ENCODE measurements around the gene KRTAP4-12. TPM values are rescaled to one million over a fixed set of nuclear protein-coding genes. Genes with fewer than 3 reads are reported as not detected.
"Not testable (repeated sequence)": the region's sequence is repeated elsewhere in the genome, so short reads cannot be mapped to it uniquely, and the experiment has no call there.

KRTAP4-12 gene
- total RNA-seq: not detected

- not testable (repeated sequence) for DNase-seq; ATAC-seq (replicated peaks in 1 of 2); H3K27ac Mint-ChIP-seq; H3K9me3 Mint-ChIP-seq; H3K36me3 Mint-ChIP-seq (ENCODE audit: insufficient read depth in 2 of 2); H3K27me3 Mint-ChIP-seq (ENCODE audit: low read depth)
- H3K4me1 Mint-ChIP-seq (ENCODE audit: low read depth): peaks cover 33% of the 10 kb centered on the region
- peak within 1 kb of the TSS; percentile 2 to 18 for H3K4me3 Mint-ChIP-seq
These were observed at the start of gene KRTAP4-12 for GRCh38 chr17:41123991-41124371. TSS of gene KRTAP4-12 (minus strand) at chr17:41124182. CDS start at chr17:41124122, 60 bp downstream.

- DNase-seq (no peak), ATAC-seq (replicated peaks in 1 of 2) (no peak)
- no peaks in the 10 kb centered on the region for H3K4me1 Mint-ChIP-seq (ENCODE audit: low read depth)
- no peak overlapping the region for H3K27ac Mint-ChIP-seq
- H3K27me3 Mint-ChIP-seq (ENCODE audit: low read depth): peaks cover 5% of the 10 kb centered on the region
- H3K4me3 Mint-ChIP-seq: no peak overlapping the region
- H3K9me3 Mint-ChIP-seq: no peaks in the 10 kb centered on the region
- H3K36me3 Mint-ChIP-seq (ENCODE audit: insufficient read depth in 2 of 2): no peaks in the 10 kb centered on the region
These were observed 47.9 kb upstream of the KRTAP4-12 start for GRCh38 chr17:41171886-41172285.

- no peak for DNase-seq
- no peaks in the 10 kb centered on the region for H3K4me1 Mint-ChIP-seq (ENCODE audit: low read depth)
- no peak for ATAC-seq (replicated peaks in 1 of 2)
- no peaks in the 10 kb centered on the region for H3K9me3 Mint-ChIP-seq
- no peaks in the 10 kb centered on the region for H3K36me3 Mint-ChIP-seq (ENCODE audit: insufficient read depth in 2 of 2)
- no peak within 1 kb of the TSS for H3K27ac Mint-ChIP-seq
- peaks cover 5% of the 10 kb centered on the region for H3K27me3 Mint-ChIP-seq (ENCODE audit: low read depth)
- no peak within 1 kb of the TSS for H3K4me3 Mint-ChIP-seq
These were observed 44.1 kb upstream of the KRTAP4-12 start, which contains the start of gene KRTAP4-3 for GRCh38 chr17:41168121-41168520. TSS of gene KRTAP4-3 (minus strand) at chr17:41168221. CDS start at chr17:41168172, 49 bp downstream.

GRCh38 chr17:41167561-41167960, 43.6 kb upstream of the KRTAP4-12 start:
- Mint-ChIP-seq H3K27ac (no peak overlapping the region), H3K27me3 (ENCODE audit: low read depth) (peaks cover 5% of the 10 kb centered on the region), H3K4me1 (ENCODE audit: low read depth) (no peaks in the 10 kb centered on the region), H3K36me3 (ENCODE audit: insufficient read depth in 2 of 2) (no peaks in the 10 kb centered on the region), H3K4me3 (no peak overlapping the region), H3K9me3 (no peaks in the 10 kb centered on the region)
- no peak for ATAC-seq (replicated peaks in 1 of 2)
- no peak for DNase-seq

- no peak for ATAC-seq (replicated peaks in 1 of 2)
- DNase-seq: no peak
- no peaks in the 10 kb centered on the region for H3K27me3 Mint-ChIP-seq (ENCODE audit: low read depth)
- no peaks in the 10 kb centered on the region for H3K4me1 Mint-ChIP-seq (ENCODE audit: low read depth)
- no peak overlapping the region for H3K27ac Mint-ChIP-seq
- no peaks in the 10 kb centered on the region for H3K9me3 Mint-ChIP-seq
- no peaks in the 10 kb centered on the region for H3K36me3 Mint-ChIP-seq (ENCODE audit: insufficient read depth in 2 of 2)
- no peak overlapping the region for H3K4me3 Mint-ChIP-seq
These were observed 39.8 kb upstream of the KRTAP4-12 start for GRCh38 chr17:41163828-41164227.

GRCh38 chr17:41160648-41161047, 36.7 kb upstream of the KRTAP4-12 start, which contains the start of gene KRTAP4-4:
TSS of gene KRTAP4-4 (minus strand) at chr17:41160748. CDS start at chr17:41160691, 57 bp downstream.
- ATAC-seq (replicated peaks in 1 of 2) (no peak), DNase-seq (no peak)
- H3K27me3 Mint-ChIP-seq (ENCODE audit: low read depth): no peaks in the 10 kb centered on the region
- H3K4me1 Mint-ChIP-seq (ENCODE audit: low read depth): no peaks in the 10 kb centered on the region
- no peaks in the 10 kb centered on the region for H3K36me3 Mint-ChIP-seq (ENCODE audit: insufficient read depth in 2 of 2)
- no peaks in the 10 kb centered on the region for H3K9me3 Mint-ChIP-seq
- H3K27ac Mint-ChIP-seq: no peak within 1 kb of the TSS
- no peak within 1 kb of the TSS for H3K4me3 Mint-ChIP-seq

GRCh38 chr17:41160190-41160589, 36.2 kb upstream of the KRTAP4-12 start:
- not testable (repeated sequence) for H3K4me3 Mint-ChIP-seq; H3K9me3 Mint-ChIP-seq; H3K4me1 Mint-ChIP-seq (ENCODE audit: low read depth); H3K36me3 Mint-ChIP-seq (ENCODE audit: insufficient read depth in 2 of 2); ATAC-seq (replicated peaks in 1 of 2); H3K27ac Mint-ChIP-seq; DNase-seq; H3K27me3 Mint-ChIP-seq (ENCODE audit: low read depth)

GRCh38 chr17:41153856-41154255, 29.9 kb upstream of the KRTAP4-12 start:
- no peak for DNase-seq
- no peak overlapping the region for H3K27ac Mint-ChIP-seq
- no peaks in the 10 kb centered on the region for H3K4me1 Mint-ChIP-seq (ENCODE audit: low read depth)
- no peak for ATAC-seq (replicated peaks in 1 of 2)
- H3K36me3 Mint-ChIP-seq (ENCODE audit: insufficient read depth in 2 of 2): no peaks in the 10 kb centered on the region
- no peaks in the 10 kb centered on the region for H3K9me3 Mint-ChIP-seq
- no peaks in the 10 kb centered on the region for H3K27me3 Mint-ChIP-seq (ENCODE audit: low read depth)
- H3K4me3 Mint-ChIP-seq: no peak overlapping the region

GRCh38 chr17:41151525-41151924, 27.5 kb upstream of the KRTAP4-12 start:
- no peaks in the 10 kb centered on the region for H3K9me3 Mint-ChIP-seq
- no peak overlapping the region for H3K27ac Mint-ChIP-seq
- no peak for DNase-seq
- H3K4me3 Mint-ChIP-seq: no peak overlapping the region
- no peaks in the 10 kb centered on the region for H3K36me3 Mint-ChIP-seq (ENCODE audit: insufficient read depth in 2 of 2)
- no peaks in the 10 kb centered on the region for H3K4me1 Mint-ChIP-seq (ENCODE audit: low read depth)
- no peaks in the 10 kb centered on the region for H3K27me3 Mint-ChIP-seq (ENCODE audit: low read depth)
- no peak for ATAC-seq (replicated peaks in 1 of 2)

- Mint-ChIP-seq H3K27me3 (ENCODE audit: low read depth) (no peaks in the 10 kb centered on the region), H3K27ac (no peak overlapping the region), H3K4me1 (ENCODE audit: low read depth) (no peaks in the 10 kb centered on the region), H3K36me3 (ENCODE audit: insufficient read depth in 2 of 2) (no peaks in the 10 kb centered on the region), H3K4me3 (no peak overlapping the region), H3K9me3 (no peaks in the 10 kb centered on the region)
- DNase-seq (no peak), ATAC-seq (replicated peaks in 1 of 2) (no peak)
These were observed 26.0 kb upstream of the KRTAP4-12 start for GRCh38 chr17:41150026-41150425.

- H3K27ac Mint-ChIP-seq: no peak within 1 kb of the TSS
- DNase-seq (no peak), ATAC-seq (replicated peaks in 1 of 2) (no peak)
- no peaks in the 10 kb centered on the region for H3K4me1 Mint-ChIP-seq (ENCODE audit: low read depth)
- no peaks in the 10 kb centered on the region for H3K36me3 Mint-ChIP-seq (ENCODE audit: insufficient read depth in 2 of 2)
- H3K27me3 Mint-ChIP-seq (ENCODE audit: low read depth): no peaks in the 10 kb centered on the region
- no peak within 1 kb of the TSS for H3K4me3 Mint-ChIP-seq
- H3K9me3 Mint-ChIP-seq: no peaks in the 10 kb centered on the region
These were observed 25.6 kb upstream of the KRTAP4-12 start, which contains the start of gene KRTAP4-5 for GRCh38 chr17:41149652-41149985. TSS of gene KRTAP4-5 (minus strand) at chr17:41149825. CDS start at chr17:41149767, 58 bp downstream.

- not testable (repeated sequence) for DNase-seq; ATAC-seq (replicated peaks in 1 of 2); H3K36me3 Mint-ChIP-seq (ENCODE audit: insufficient read depth in 2 of 2); H3K27me3 Mint-ChIP-seq (ENCODE audit: low read depth); H3K9me3 Mint-ChIP-seq; H3K4me3 Mint-ChIP-seq; H3K4me1 Mint-ChIP-seq (ENCODE audit: low read depth); H3K27ac Mint-ChIP-seq
These were observed 25.1 kb upstream of the KRTAP4-12 start for GRCh38 chr17:41148971-41149651.

- no peak overlapping the region for H3K27ac Mint-ChIP-seq
These were observed 23.7 kb upstream of the KRTAP4-12 start for GRCh38 chr17:41147531-41148204.

More at GRCh38 chr17:41147531-41148204, 23.7 kb upstream of the KRTAP4-12 start:
- H3K27me3 Mint-ChIP-seq (ENCODE audit: low read depth): no peaks in the 10 kb centered on the region
- DNase-seq (no peak), ATAC-seq (replicated peaks in 1 of 2) (no peak)
- no peak overlapping the region for H3K4me3 Mint-ChIP-seq
- peaks cover 7 to 9% of the 10 kb centered on the region in 2 donors for H3K36me3 Mint-ChIP-seq (ENCODE audit: insufficient read depth in 2 of 2)
- peaks cover 5 to 9% of the 10 kb centered on the region in 2 donors for H3K9me3 Mint-ChIP-seq
- no peaks in the 10 kb centered on the region for H3K4me1 Mint-ChIP-seq (ENCODE audit: low read depth)
